GM18951 (cell line): ENCODE data around the gene PHYHD1.

ENCODE experiments used
- POLR2A ChIP-seq: IDR thresholded peaks from 4 replicates; pipeline ENCODE4 v1.6.1; 2011; ENCODE audit warnings: mild to moderate bottlenecking; ENCODE audit not compliant: insufficient read length, insufficient read depth; ENCODE audit errors: extremely low read depth
- in situ Hi-C: fragments of 300-500 bp; cut with MboI; formaldehyde crosslinking; loops from one replicate; pipeline ENCODE4 v1.12.0; 2022; ENCODE audit warnings: low sequenced_read_pairs, mixed read lengths, inconsistent platforms; ENCODE audit not compliant: unreplicated experiment

The PHYHD1 gene

GRCh38 chr9:128920381-128921058, at the start of gene PHYHD1:
Gene PHYHD1 (plus strand): TSS chr9:128920982. CDS start chr9:128922324, 1,342 bp downstream.
- no peak for TF ChIP-seq POLR2A
- in situ Hi-C loops: no loop called here

- no peak for TF ChIP-seq POLR2A
- in situ Hi-C loops: no loop called here
These were observed 42.9 kb upstream of the PHYHD1 start for GRCh38 chr9:128877852-128878251.

- TF ChIP-seq POLR2A: peak; percentile 79
- in situ Hi-C loops: no loop called here
These were observed 38.7 kb upstream of the PHYHD1 start, which contains the start of the genes KYAT1 and LRRC8A for GRCh38 chr9:128881884-128882676. Gene KYAT1 (minus strand): TSS chr9:128881950. CDS start chr9:128845405, 36,545 bp downstream. Gene LRRC8A (plus strand): TSS chr9:128882133. CDS start chr9:128907165, 25,032 bp downstream.

- TF ChIP-seq POLR2A: no peak
- in situ Hi-C loops: no loop called here
These were observed 37.8 kb upstream of the PHYHD1 start for GRCh38 chr9:128882677-128883603.

GRCh38 chr9:128884164-128884563, 36.6 kb upstream of the PHYHD1 start:
- no peak for TF ChIP-seq POLR2A
- in situ Hi-C loops: no loop called here

GRCh38 chr9:128885376-128885775, 35.4 kb upstream of the PHYHD1 start:
- in situ Hi-C loops: no loop called here
- TF ChIP-seq POLR2A: no peak

GRCh38 chr9:128885798-128886197, 35.0 kb upstream of the PHYHD1 start:
- in situ Hi-C loops: no loop called here
- no peak for TF ChIP-seq POLR2A

- in situ Hi-C loops: no loop called here
- TF ChIP-seq POLR2A: no peak
These were observed 34.4 kb upstream of the PHYHD1 start for GRCh38 chr9:128886211-128886891.

GRCh38 chr9:128887049-128887448, 33.7 kb upstream of the PHYHD1 start:
- no peak for TF ChIP-seq POLR2A
- in situ Hi-C loops: no loop called here

GRCh38 chr9:128887914-128888350, 32.9 kb upstream of the PHYHD1 start:
- no peak for TF ChIP-seq POLR2A
- in situ Hi-C loops: no loop called here

- no peak for TF ChIP-seq POLR2A
- in situ Hi-C loops: no loop called here
These were observed 29.2 kb upstream of the PHYHD1 start for GRCh38 chr9:128891321-128892220.
